SK-N-SH (cell line): Measurements from ENCODE around the gene SMIM20.

ENCODE experiments used
- CHD2 ChIP-seq: fragments of 150-350 bp; IDR thresholded peaks from 2 replicates; pipeline ENCODE4 v1.6.1; 2018; ENCODE audit warnings: low read length; ENCODE audit not compliant: partially characterized antibody
- EP300 ChIP-seq, 2 experiments: IDR thresholded peaks; 2 replicates each; pipeline versions ENCODE4 v1.4.0 to v1.6.1; 2012; ENCODE audit warnings: borderline replicate concordance in 1 of 2, low read depth in 1 of 2, low read length in 1 of 2
- NFIC ChIP-seq: IDR thresholded peaks from 2 replicates; pipeline ENCODE4 v1.4.0; 2012; ENCODE audit warnings: borderline replicate concordance
- RCOR1 ChIP-seq: fragments of 150-350 bp; IDR thresholded peaks from 2 replicates; pipeline ENCODE4 v1.6.1; 2017; ENCODE audit warnings: antibody characterized with exemption, low read length
- SMC3 ChIP-seq: IDR thresholded peaks from 2 replicates; pipeline ENCODE4 v1.6.1; 2012; ENCODE audit warnings: low read depth, low read length, improper control_type of control experiment
- TF ChIP-seq, protein P1 (sequence below): fragments of 150-350 bp; IDR thresholded peaks from 2 replicates; pipeline ENCODE4 v1.6.1; 2017; ENCODE audit warnings: antibody characterized with exemption, low read length, low read depth, borderline replicate concordance
- TF ChIP-seq, protein P2 (sequence below): fragments of 200-600 bp; sonication (generic); IDR thresholded peaks from 2 replicates; pipeline ENCODE4 v1.6.1; 2017; ENCODE audit warnings: antibody characterized with exemption, mild to moderate bottlenecking, moderate library complexity

DNA sequence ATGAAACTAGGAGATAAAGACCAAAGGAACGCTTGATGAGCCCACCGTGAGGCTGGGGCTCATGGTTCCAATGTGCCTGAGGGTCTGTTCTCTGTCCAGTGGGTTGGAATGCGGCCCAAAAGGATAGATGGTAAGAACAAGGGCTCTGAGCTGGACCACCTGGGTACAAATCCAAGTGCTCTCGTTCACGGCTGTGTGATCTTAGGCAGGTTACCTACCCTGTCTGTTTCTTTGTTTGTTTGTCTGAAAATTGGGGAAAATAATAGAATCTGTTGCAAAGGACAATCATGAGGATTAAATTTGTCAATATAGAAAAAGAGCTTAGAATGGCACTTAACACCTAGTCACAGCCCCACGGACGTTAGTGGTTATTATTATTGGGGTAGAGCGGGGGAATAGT, 36.0 kb downstream of the SMIM20 start:
- TF ChIP-seq EP300 (IDR thresholded peaks at IDR 0.05; ENCODE audit: borderline replicate concordance in 1 of 2, low read depth in 1 of 2, low read length in 1 of 2) (no peak), NFIC (no peak), CHD2 (no peak), RCOR1 (no peak), SMC3 (no peak)
- TF ChIP-seq, protein P1, sequence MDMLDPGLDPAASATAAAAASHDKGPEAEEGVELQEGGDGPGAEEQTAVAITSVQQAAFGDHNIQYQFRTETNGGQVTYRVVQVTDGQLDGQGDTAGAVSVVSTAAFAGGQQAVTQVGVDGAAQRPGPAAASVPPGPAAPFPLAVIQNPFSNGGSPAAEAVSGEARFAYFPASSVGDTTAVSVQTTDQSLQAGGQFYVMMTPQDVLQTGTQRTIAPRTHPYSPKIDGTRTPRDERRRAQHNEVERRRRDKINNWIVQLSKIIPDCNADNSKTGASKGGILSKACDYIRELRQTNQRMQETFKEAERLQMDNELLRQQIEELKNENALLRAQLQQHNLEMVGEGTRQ, result no peak
- TF ChIP-seq, protein P2, sequence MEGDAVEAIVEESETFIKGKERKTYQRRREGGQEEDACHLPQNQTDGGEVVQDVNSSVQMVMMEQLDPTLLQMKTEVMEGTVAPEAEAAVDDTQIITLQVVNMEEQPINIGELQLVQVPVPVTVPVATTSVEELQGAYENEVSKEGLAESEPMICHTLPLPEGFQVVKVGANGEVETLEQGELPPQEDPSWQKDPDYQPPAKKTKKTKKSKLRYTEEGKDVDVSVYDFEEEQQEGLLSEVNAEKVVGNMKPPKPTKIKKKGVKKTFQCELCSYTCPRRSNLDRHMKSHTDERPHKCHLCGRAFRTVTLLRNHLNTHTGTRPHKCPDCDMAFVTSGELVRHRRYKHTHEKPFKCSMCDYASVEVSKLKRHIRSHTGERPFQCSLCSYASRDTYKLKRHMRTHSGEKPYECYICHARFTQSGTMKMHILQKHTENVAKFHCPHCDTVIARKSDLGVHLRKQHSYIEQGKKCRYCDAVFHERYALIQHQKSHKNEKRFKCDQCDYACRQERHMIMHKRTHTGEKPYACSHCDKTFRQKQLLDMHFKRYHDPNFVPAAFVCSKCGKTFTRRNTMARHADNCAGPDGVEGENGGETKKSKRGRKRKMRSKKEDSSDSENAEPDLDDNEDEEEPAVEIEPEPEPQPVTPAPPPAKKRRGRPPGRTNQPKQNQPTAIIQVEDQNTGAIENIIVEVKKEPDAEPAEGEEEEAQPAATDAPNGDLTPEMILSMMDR, result no peak
